Ascending aorta (tissue), 2 donors: ENCODE measurements around the gene YIPF7. TPM values are rescaled to one million over a fixed set of nuclear protein-coding genes. Genes with fewer than 3 reads are reported as not detected.

ENCODE experiments used
- DNase-seq, 2 donors: peaks; one replicate each; pipeline ENCODE4 v3.0.0-alpha.2; 2019; ENCODE audit warnings: low spot score in 2 of 2
- H3K27ac ChIP-seq, 2 donors: fragments of 200-600 bp; sonication (generic); one replicate each; pipeline ENCODE4 v1.5.1; 2016 to 2017; ENCODE audit warnings: mild to moderate bottlenecking in 1 of 2
- H3K27me3 ChIP-seq: fragments of 200-600 bp; sonication (generic); one replicate; pipeline ENCODE4 v1.5.1; 2017
- H3K36me3 ChIP-seq, 2 donors: fragments of 200-600 bp; sonication (generic); one replicate each; pipeline ENCODE4 v1.5.1; 2016
- H3K4me1 ChIP-seq, 2 donors: fragments of 200-600 bp; sonication (generic); one replicate each; pipeline ENCODE4 v1.5.1; 2016 to 2017; ENCODE audit warnings: mild to moderate bottlenecking in 1 of 2
- H3K4me3 ChIP-seq, 2 donors: fragments of 200-600 bp; sonication (generic); one replicate each; pipeline ENCODE4 v1.5.1; 2016 to 2017; ENCODE audit warnings: mild to moderate bottlenecking in 1 of 2
- H3K9me3 ChIP-seq, 2 donors: fragments of 200-600 bp; sonication (generic); one replicate each; pipeline ENCODE4 v1.5.1; 2016
- CTCF ChIP-seq, 3 experiments: fragments of 200-600 bp in 2 of 3; fragments of 450-650 bp in 1 of 3; sonication (generic) in 2 of 3; IDR thresholded peaks; one replicate each; pipeline ENCODE4 v1.5.1; 2016 to 2019; ENCODE audit warnings: antibody characterized with exemption in 3 of 3, mild to moderate bottlenecking in 1 of 3, moderate library complexity in 1 of 3
- intact Hi-C: fragments of 100-400 bp; cut with DNase I; formaldehyde crosslinking; loops from one replicate; pipeline ENCODE4 v1.15.1; 2023
- total RNA-seq: library from RNA; depleted of rRNA; stranded (reverse); fragments of >200 nt; gene quantifications from one replicate; pipeline ENCODE4 v1.1.0, GENCODE V29; 2016

The YIPF7 gene
- total RNA-seq, 1 donor from 2014 or later: not detected

- H3K27ac ChIP-seq: no peak overlapping the region
- H3K27me3 ChIP-seq: no peaks in the 10 kb centered on the region
- no peak for DNase-seq
- H3K9me3 ChIP-seq: no peaks in the 10 kb centered on the region
- TF ChIP-seq CTCF (IDR thresholded peaks at IDR 0.05): no peak
- no peaks in the 10 kb centered on the region for H3K36me3 ChIP-seq
- intact Hi-C loops: no loop called here
- no peak overlapping the region for H3K4me3 ChIP-seq
- H3K4me1 ChIP-seq: no peaks in the 10 kb centered on the region
Observed at GRCh38 chr4:44668526-44668925, 17.1 kb upstream of the YIPF7 start.

- Histone ChIP-seq H3K27me3 (no peaks in the 10 kb centered on the region), H3K36me3 (no peaks in the 10 kb centered on the region), H3K4me1 (no peaks in the 10 kb centered on the region), H3K4me3 (no peak overlapping the region), H3K27ac (no peak overlapping the region), H3K9me3 (no peaks in the 10 kb centered on the region)
- intact Hi-C loops: no loop called here
- no peak for TF ChIP-seq CTCF (IDR thresholded peaks at IDR 0.05)
- DNase-seq: no peak
Observed at GRCh38 chr4:44663539-44664263, 12.3 kb upstream of the YIPF7 start.

GRCh38 chr4:44662623-44663005 is 11.2 kb upstream of the YIPF7 start:
- Histone ChIP-seq H3K9me3 (no peaks in the 10 kb centered on the region), H3K36me3 (no peaks in the 10 kb centered on the region), H3K4me3 (no peak overlapping the region), H3K4me1 (no peaks in the 10 kb centered on the region), H3K27me3 (no peaks in the 10 kb centered on the region), H3K27ac (no peak overlapping the region)
- intact Hi-C loops: no loop called here
- TF ChIP-seq CTCF (IDR thresholded peaks at IDR 0.05): no peak
- no peak for DNase-seq

GRCh38 chr4:44661940-44662622 is 10.7 kb upstream of the YIPF7 start:
- DNase-seq: no peak
- Histone ChIP-seq H3K27me3 (no peaks in the 10 kb centered on the region), H3K27ac (no peak overlapping the region), H3K9me3 (no peaks in the 10 kb centered on the region), H3K4me1 (no peaks in the 10 kb centered on the region), H3K4me3 (no peak overlapping the region), H3K36me3 (no peaks in the 10 kb centered on the region)
- TF ChIP-seq CTCF (IDR thresholded peaks at IDR 0.05): no peak
- intact Hi-C loops: no loop called here

- Histone ChIP-seq H3K27me3 (no peaks in the 10 kb centered on the region), H3K9me3 (no peaks in the 10 kb centered on the region), H3K27ac (no peak overlapping the region), H3K4me1 (no peaks in the 10 kb centered on the region), H3K4me3 (no peak overlapping the region), H3K36me3 (no peaks in the 10 kb centered on the region)
- DNase-seq: no peak
- TF ChIP-seq CTCF (IDR thresholded peaks at IDR 0.05): no peak
- intact Hi-C loops: no loop called here
Observed at GRCh38 chr4:44660396-44660795, 9.0 kb upstream of the YIPF7 start.
